H1 (cell line): ENCODE measurements around the gene MOB2.

Experiments used
- ASH2L ChIP-seq: fragments of 200-600, 300-600 bp; sonication (generic); IDR thresholded peaks from one replicate; pipeline ENCODE4 v1.7.1; 2017; ENCODE audit warnings: low read length
- BRCA1 ChIP-seq: IDR thresholded peaks from 2 replicates; pipeline ENCODE4 v1.6.1; 2012; ENCODE audit warnings: low read depth, low read length, improper control_type of control experiment
- CEBPB ChIP-seq: IDR thresholded peaks from 2 replicates; pipeline ENCODE4 v1.6.1; 2012; ENCODE audit warnings: low read depth, low read length
- MAFK ChIP-seq: IDR thresholded peaks from 2 replicates; pipeline ENCODE4 v1.6.1; 2012; ENCODE audit warnings: low read depth, mild to moderate bottlenecking, improper control_type of control experiment, low read length
- POLR2A ChIP-seq, 2 experiments: IDR thresholded peaks; 1 replicate in 1 of 2; 2 replicates in 1 of 2; pipeline ENCODE4 v1.6.1; 2011; ENCODE audit warnings: low read depth in 2 of 2, low read length in 2 of 2, mild to moderate bottlenecking in 2 of 2; ENCODE audit errors: control extremely low read depth in 1 of 2
- TBP ChIP-seq: IDR thresholded peaks from 2 replicates; pipeline ENCODE4 v1.6.1; 2011; ENCODE audit warnings: low read depth, low read length, improper control_type of control experiment
- TF ChIP-seq, protein P1 (sequence below), 3 experiments: IDR thresholded peaks; 1 replicate in 2 of 3; 2 replicates in 1 of 3; pipeline versions ENCODE4 v1.5.1 to v1.6.1; 2011; ENCODE audit warnings: low read length in 3 of 3, mild to moderate bottlenecking in 3 of 3, inconsistent platforms in 2 of 3, low read depth in 1 of 3, moderate library complexity in 1 of 3; ENCODE audit not compliant: insufficient read depth in 1 of 3; ENCODE audit errors: control extremely low read depth in 1 of 3
- TF ChIP-seq, protein P2 (sequence below): IDR thresholded peaks from 2 replicates; pipeline ENCODE4 v1.6.1; 2012; ENCODE audit warnings: low read length, inconsistent platforms

GRCh38 chr11:1476940-1477736 lies 9.4 kb downstream of the MOB2 start:
- TF ChIP-seq, protein P1, sequence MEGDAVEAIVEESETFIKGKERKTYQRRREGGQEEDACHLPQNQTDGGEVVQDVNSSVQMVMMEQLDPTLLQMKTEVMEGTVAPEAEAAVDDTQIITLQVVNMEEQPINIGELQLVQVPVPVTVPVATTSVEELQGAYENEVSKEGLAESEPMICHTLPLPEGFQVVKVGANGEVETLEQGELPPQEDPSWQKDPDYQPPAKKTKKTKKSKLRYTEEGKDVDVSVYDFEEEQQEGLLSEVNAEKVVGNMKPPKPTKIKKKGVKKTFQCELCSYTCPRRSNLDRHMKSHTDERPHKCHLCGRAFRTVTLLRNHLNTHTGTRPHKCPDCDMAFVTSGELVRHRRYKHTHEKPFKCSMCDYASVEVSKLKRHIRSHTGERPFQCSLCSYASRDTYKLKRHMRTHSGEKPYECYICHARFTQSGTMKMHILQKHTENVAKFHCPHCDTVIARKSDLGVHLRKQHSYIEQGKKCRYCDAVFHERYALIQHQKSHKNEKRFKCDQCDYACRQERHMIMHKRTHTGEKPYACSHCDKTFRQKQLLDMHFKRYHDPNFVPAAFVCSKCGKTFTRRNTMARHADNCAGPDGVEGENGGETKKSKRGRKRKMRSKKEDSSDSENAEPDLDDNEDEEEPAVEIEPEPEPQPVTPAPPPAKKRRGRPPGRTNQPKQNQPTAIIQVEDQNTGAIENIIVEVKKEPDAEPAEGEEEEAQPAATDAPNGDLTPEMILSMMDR (IDR thresholded peaks at IDR 0.05; ENCODE audit: control extremely low read depth in 1 of 3, insufficient read depth in 1 of 3, low read depth in 1 of 3, low read length in 3 of 3): no peak
- TF ChIP-seq MAFK: no peak
- no peak for TF ChIP-seq TBP
- TF ChIP-seq ASH2L: no peak
- no peak for TF ChIP-seq BRCA1
- no peak for TF ChIP-seq CEBPB
- TF ChIP-seq POLR2A (IDR thresholded peaks at IDR 0.05; ENCODE audit: control extremely low read depth in 1 of 2, low read depth in 2 of 2, low read length in 2 of 2): no peak
- TF ChIP-seq, protein P2, sequence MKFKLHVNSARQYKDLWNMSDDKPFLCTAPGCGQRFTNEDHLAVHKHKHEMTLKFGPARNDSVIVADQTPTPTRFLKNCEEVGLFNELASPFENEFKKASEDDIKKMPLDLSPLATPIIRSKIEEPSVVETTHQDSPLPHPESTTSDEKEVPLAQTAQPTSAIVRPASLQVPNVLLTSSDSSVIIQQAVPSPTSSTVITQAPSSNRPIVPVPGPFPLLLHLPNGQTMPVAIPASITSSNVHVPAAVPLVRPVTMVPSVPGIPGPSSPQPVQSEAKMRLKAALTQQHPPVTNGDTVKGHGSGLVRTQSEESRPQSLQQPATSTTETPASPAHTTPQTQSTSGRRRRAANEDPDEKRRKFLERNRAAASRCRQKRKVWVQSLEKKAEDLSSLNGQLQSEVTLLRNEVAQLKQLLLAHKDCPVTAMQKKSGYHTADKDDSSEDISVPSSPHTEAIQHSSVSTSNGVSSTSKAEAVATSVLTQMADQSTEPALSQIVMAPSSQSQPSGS: no peak
